GM12878 (cell line): ENCODE data around the gene TFCP2L1.

Experiments used
- EGR1 ChIP-seq, 2 experiments: IDR thresholded peaks; 1 replicate in 1 of 2; 2 replicates in 1 of 2; pipeline ENCODE4 v1.6.1; 2011 to 2012; ENCODE audit warnings: low read depth in 2 of 2, low read length in 2 of 2, borderline replicate concordance in 1 of 2, mild to moderate bottlenecking in 1 of 2, moderate library complexity in 1 of 2
- EP300 ChIP-seq, 2 experiments: fragments of 150-350 bp in 1 of 2; IDR thresholded peaks; 2 replicates each; pipeline ENCODE4 v1.6.1; 2011 to 2012; ENCODE audit warnings: low read depth in 2 of 2, low read length in 2 of 2, borderline replicate concordance in 1 of 2, improper control_type of control experiment in 1 of 2, inconsistent platforms in 1 of 2; ENCODE audit not compliant: control insufficient read depth in 1 of 2
- ESRRA ChIP-seq: IDR thresholded peaks from 2 replicates; pipeline ENCODE4 v1.6.1; 2012; ENCODE audit warnings: mild to moderate bottlenecking, low read length, improper control_type of control experiment
- JUND ChIP-seq: IDR thresholded peaks from 2 replicates; pipeline ENCODE4 v1.6.1; 2012; ENCODE audit warnings: low read depth, mild to moderate bottlenecking, low read length, improper control_type of control experiment, moderate library complexity
- MXI1 ChIP-seq: fragments of 150-350 bp; IDR thresholded peaks from 2 replicates; pipeline ENCODE4 v1.6.1; 2011; ENCODE audit warnings: low read depth, mild to moderate bottlenecking, inconsistent platforms, low read length, improper control_type of control experiment
- NRF1 ChIP-seq: conservative IDR thresholded peaks from 2 replicates; pipeline ENCODE4 v1.6.1; 2011; ENCODE audit warnings: mild to moderate bottlenecking, low read depth, low read length, improper control_type of control experiment
- POLR2A ChIP-seq: IDR thresholded peaks from 2 replicates; pipeline ENCODE4 v1.6.1; 2011; ENCODE audit warnings: low read depth, mild to moderate bottlenecking, low read length
- RAD21 ChIP-seq: IDR thresholded peaks from 2 replicates; pipeline ENCODE4 v1.6.1; 2011; ENCODE audit warnings: mild to moderate bottlenecking, low read depth, low read length, moderate library complexity; ENCODE audit not compliant: insufficient read depth
- RFX5 ChIP-seq: IDR thresholded peaks from 2 replicates; pipeline ENCODE4 v1.6.1; 2011; ENCODE audit warnings: low read depth, low read length, improper control_type of control experiment
- ZSCAN29 ChIP-seq: fragments of 450-650 bp; IDR thresholded peaks from 2 replicates; pipeline ENCODE4 v1.6.1; 2017; ENCODE audit warnings: mild to moderate bottlenecking, moderate library complexity
- ZZZ3 ChIP-seq: IDR thresholded peaks from 2 replicates; pipeline ENCODE4 v1.6.1; 2011; ENCODE audit warnings: low read depth; ENCODE audit not compliant: control insufficient read depth, insufficient read length
- TF ChIP-seq, protein P1 (sequence below): fragments of 450-650 bp; IDR thresholded peaks from 2 replicates; pipeline ENCODE4 v1.6.1; 2016; ENCODE audit warnings: mild to moderate bottlenecking, moderate library complexity, borderline replicate concordance
- TF ChIP-seq, protein P2 (sequence below), 3 experiments: IDR thresholded peaks in 2 of 3; conservative IDR thresholded peaks in 1 of 3; 2 replicates each; pipeline ENCODE4 v1.5.1; 2011; ENCODE audit warnings: low read depth in 3 of 3, low read length in 3 of 3, mild to moderate bottlenecking in 3 of 3, control low read depth in 2 of 3, moderate library complexity in 2 of 3, inconsistent platforms in 1 of 3, mixed read lengths in 1 of 3; ENCODE audit not compliant: control insufficient read depth in 2 of 3, insufficient read depth in 1 of 3; ENCODE audit errors: extremely low read depth in 1 of 3
- TF ChIP-seq, protein P3 (sequence below): IDR thresholded peaks from 2 replicates; pipeline ENCODE4 v1.6.1; 2012; ENCODE audit warnings: low read depth, low read length, improper control_type of control experiment

DNA sequence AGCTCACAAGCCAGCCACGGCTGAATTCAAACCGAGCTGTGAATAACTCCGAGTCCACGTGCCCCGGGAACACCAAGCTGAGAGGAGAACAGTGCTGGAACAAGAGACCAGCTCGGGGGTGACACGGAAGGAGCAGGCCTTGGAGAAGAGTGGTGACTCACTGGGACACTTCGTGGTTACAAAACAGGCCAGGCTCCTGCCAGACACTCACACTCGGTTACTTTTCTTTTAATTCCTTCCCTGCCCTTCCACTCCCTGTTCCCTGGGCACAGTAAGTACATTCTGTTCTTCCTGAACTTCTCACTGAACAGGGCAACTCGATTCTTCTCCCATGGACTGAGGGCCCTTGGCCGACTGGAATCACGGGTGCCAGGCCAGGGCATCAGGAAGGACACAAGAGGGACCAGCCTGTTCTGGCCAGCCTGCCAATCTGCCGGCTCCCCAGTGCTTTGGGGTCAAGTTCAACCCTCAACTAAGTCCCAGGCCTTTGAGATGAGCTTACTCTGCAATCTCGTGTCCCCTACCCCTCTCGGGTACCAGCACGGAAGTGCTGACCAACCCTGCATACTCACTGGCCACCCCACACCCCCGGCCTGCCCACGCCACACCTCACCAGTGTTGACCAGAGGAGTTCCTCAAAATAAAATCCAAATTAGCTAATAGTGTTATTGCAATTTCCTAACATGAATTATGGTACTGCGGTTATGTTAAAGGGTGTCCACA, 87.5 kb downstream of the TFCP2L1 start:
- TF ChIP-seq POLR2A (no peak), ESRRA (no peak), ZZZ3 (no peak), NRF1 (no peak), RFX5 (no peak), EP300 (IDR thresholded peaks at IDR 0.05; ENCODE audit: borderline replicate concordance in 1 of 2, control insufficient read depth in 1 of 2, low read depth in 2 of 2, low read length in 2 of 2) (no peak), EGR1 (IDR thresholded peaks at IDR 0.05; ENCODE audit: borderline replicate concordance in 1 of 2, low read depth in 2 of 2, low read length in 2 of 2) (no peak), MXI1 (no peak), JUND (no peak), ZSCAN29 (no peak), RAD21 (no peak)
- TF ChIP-seq, protein P1, sequence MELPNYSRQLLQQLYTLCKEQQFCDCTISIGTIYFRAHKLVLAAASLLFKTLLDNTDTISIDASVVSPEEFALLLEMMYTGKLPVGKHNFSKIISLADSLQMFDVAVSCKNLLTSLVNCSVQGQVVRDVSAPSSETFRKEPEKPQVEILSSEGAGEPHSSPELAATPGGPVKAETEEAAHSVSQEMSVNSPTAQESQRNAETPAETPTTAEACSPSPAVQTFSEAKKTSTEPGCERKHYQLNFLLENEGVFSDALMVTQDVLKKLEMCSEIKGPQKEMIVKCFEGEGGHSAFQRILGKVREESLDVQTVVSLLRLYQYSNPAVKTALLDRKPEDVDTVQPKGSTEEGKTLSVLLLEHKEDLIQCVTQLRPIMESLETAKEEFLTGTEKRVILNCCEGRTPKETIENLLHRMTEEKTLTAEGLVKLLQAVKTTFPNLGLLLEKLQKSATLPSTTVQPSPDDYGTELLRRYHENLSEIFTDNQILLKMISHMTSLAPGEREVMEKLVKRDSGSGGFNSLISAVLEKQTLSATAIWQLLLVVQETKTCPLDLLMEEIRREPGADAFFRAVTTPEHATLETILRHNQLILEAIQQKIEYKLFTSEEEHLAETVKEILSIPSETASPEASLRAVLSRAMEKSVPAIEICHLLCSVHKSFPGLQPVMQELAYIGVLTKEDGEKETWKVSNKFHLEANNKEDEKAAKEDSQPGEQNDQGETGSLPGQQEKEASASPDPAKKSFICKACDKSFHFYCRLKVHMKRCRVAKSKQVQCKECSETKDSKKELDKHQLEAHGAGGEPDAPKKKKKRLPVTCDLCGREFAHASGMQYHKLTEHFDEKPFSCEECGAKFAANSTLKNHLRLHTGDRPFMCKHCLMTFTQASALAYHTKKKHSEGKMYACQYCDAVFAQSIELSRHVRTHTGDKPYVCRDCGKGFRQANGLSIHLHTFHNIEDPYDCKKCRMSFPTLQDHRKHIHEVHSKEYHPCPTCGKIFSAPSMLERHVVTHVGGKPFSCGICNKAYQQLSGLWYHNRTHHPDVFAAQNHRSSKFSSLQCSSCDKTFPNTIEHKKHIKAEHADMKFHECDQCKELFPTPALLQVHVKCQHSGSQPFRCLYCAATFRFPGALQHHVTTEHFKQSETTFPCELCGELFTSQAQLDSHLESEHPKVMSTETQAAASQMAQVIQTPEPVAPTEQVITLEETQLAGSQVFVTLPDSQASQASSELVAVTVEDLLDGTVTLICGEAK = no peak
- TF ChIP-seq, protein P2, sequence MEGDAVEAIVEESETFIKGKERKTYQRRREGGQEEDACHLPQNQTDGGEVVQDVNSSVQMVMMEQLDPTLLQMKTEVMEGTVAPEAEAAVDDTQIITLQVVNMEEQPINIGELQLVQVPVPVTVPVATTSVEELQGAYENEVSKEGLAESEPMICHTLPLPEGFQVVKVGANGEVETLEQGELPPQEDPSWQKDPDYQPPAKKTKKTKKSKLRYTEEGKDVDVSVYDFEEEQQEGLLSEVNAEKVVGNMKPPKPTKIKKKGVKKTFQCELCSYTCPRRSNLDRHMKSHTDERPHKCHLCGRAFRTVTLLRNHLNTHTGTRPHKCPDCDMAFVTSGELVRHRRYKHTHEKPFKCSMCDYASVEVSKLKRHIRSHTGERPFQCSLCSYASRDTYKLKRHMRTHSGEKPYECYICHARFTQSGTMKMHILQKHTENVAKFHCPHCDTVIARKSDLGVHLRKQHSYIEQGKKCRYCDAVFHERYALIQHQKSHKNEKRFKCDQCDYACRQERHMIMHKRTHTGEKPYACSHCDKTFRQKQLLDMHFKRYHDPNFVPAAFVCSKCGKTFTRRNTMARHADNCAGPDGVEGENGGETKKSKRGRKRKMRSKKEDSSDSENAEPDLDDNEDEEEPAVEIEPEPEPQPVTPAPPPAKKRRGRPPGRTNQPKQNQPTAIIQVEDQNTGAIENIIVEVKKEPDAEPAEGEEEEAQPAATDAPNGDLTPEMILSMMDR (IDR thresholded peaks at IDR 0.05 in 2 of 3, conservative IDR thresholded peaks at IDR 0.05 in 1 of 3; ENCODE audit: control insufficient read depth in 2 of 3, extremely low read depth in 1 of 3, insufficient read depth in 1 of 3, low read depth in 3 of 3, low read length in 3 of 3) = no peak
- TF ChIP-seq, protein P3, sequence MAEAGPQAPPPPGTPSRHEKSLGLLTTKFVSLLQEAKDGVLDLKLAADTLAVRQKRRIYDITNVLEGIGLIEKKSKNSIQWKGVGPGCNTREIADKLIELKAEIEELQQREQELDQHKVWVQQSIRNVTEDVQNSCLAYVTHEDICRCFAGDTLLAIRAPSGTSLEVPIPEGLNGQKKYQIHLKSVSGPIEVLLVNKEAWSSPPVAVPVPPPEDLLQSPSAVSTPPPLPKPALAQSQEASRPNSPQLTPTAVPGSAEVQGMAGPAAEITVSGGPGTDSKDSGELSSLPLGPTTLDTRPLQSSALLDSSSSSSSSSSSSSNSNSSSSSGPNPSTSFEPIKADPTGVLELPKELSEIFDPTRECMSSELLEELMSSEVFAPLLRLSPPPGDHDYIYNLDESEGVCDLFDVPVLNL = no peak
